ENCODE data around the gene UFD1.

The UFD1 gene

GRCh38 chr22:19422440-19423301, 56.3 kb downstream of the UFD1 start:
- no peak for DNase-seq

- no peak for DNase-seq
Observed at GRCh38 chr22:19420321-19420720, 58.7 kb downstream of the UFD1 start.

GRCh38 chr22:19419464-19420178, 59.4 kb downstream of the UFD1 start:
- DNase-seq = no peak

DNA sequence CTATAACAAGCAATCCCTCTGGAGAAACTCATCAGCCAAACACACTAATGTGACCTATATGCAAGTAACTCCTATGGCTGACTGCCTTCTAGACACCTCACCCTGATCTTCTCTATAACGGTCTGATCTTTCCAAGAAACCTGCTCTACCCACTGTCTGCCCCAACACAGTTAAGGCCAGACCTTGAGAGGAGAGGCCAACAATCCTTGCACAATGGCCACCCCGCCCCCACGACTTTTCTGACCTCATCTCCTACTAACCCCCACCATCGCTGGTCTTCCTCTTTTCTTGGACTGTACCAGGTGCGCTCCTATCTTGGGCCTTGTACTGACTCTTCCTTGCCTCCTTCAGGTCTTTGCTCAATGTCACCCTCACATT, 59.9 kb downstream of the UFD1 start:
- DNase-seq = no peak

DNA sequence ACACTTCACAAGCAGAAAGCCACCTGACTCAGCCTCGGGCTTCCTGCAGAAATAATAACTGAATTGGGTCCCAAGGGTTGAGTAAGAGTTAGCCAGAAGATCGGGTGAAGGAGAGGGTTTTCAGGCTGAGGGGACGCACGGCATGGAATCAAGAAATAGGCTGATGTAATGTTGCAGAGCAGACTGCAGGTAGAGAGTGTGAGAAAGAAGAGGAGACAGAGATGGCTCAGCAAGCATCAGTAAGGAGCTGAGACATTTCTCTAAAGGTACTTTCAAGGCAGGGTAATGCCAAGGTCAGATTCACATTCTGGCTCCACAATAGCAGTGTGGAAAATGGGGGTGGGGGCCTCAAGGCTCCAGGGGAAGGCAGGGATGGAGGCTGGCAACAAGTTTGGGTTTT, 66.1 kb downstream of the UFD1 start:
- no peak for DNase-seq

- no peak for DNase-seq
Observed at GRCh38 chr22:19412478-19412877, 66.5 kb downstream of the UFD1 start.

DNA sequence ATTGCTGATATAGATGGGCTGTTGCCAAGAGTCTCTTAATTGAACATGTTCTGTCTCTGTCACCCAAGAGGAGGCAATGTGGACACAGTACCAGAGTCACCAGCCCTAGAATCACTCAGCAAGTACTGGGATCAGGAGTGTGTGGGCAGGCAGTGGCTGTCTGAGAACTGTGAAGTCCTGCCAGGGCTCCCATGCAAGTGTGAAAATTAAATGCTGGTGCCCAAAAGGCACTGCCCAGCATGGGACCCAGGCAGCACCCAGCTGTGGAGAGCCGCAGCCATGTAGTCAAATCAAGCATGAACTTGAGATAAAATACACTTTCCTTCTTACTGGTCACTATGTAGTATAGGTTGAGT, 67.3 kb downstream of the UFD1 start:
- DNase-seq = no peak

DNA sequence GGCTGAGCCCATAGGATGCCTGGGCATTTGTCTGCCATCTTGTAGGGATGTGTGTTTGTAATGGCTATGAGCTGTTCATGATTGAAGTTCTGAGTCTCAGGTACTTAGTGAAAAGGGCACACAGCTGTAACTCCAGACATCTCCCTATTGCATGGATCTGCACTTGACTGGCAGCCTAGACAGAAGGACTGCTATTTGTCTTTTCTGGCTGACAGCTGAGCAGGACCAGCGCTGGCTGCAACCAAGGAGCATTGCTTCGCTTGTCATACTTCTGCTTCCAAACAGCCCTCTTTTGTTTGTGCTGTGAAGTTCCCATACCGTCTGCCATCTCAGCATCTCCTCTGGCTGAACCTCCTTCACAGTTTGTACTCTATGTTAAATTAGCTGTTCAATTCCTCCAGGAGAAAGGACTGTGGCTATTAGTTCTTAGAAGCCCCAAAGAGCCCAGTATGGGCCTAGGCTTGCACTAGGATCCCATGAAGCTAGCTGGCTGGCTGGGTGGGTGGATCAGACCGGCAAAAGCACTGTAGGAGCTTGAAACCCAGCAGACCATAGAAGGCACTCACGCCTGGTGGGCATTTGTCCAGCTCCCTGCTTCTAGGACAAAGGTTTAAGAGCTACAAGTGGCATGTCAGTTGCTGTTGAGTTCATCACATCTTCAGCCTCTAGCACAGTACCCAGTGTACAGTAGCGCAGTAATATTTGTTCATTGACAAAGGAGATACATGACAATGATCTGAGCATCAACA, 67.9 kb downstream of the UFD1 start:
- no peak for DNase-seq

GRCh38 chr22:19407649-19408606, 71.1 kb downstream of the UFD1 start:
- DNase-seq = peak; percentile 27

- DNase-seq = no peak
Observed at GRCh38 chr22:19406846-19407245, 72.1 kb downstream of the UFD1 start.

DNA sequence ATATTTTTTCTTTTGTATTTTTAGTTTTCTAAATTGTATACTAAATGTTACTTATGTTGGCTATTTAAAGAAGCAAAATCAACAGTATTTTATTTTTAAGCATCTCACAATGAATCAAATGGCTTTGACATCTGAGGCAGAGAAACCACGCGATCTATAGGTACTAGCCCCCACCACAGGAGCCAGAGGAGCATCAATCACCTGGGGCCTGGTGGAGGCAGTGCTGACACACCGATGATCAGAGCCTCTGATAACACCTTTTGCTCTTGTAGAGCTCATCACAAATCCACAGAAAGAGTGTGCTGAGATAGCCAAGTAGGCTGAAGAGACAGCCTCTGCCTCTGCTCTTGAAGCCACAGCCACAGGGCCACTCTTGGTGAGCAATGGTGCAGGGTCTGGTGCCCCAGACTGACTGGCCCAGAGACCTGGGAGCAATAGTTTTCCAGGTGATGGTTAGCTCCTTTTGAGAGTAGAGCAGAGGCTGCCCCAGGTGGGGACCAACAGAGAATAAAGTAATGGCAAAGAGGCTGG, 72.6 kb downstream of the UFD1 start:
- DNase-seq = no peak

- no peak for DNase-seq
Observed at GRCh38 chr22:19405652-19406051, 73.3 kb downstream of the UFD1 start.

DNA sequence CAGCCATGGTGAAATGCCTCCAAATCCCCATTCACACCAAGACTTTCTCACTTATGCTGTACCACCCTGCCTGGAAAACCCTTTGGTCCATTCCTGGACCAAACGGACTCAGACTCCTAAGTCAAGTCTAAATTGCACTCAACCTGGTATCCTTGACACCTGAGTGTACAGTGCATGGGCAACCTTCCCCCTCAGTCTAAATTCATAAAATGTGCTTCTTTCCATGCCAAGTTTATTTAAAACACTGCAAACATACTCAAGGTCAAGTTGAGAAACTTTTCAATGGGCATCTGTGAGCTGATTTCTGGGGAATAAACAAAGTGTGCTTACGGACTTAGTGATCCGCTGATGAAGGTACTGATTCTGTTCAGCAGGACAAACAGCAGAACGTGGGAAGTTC, 73.9 kb downstream of the UFD1 start:
- no peak for DNase-seq

DNA sequence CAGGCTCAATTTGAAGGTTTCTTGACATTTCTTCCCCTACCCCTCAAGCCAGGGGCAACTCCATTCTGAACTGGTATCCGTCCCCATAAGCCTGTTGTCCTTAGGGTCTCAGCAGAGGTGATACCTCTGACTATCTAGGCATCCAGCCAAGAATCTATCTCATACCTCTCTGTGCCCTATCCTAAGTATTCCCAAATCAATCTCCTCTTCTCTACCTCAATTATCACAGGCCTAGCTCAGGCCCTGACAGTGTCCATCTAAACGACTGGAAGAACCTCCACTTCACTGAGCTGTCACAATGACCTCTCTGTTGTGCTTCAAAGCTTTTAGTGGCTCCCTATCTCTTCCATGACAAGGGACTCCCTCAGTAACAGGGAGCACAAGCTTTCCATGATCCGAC, 74.3 kb downstream of the UFD1 start:
- DNase-seq = no peak

DNA sequence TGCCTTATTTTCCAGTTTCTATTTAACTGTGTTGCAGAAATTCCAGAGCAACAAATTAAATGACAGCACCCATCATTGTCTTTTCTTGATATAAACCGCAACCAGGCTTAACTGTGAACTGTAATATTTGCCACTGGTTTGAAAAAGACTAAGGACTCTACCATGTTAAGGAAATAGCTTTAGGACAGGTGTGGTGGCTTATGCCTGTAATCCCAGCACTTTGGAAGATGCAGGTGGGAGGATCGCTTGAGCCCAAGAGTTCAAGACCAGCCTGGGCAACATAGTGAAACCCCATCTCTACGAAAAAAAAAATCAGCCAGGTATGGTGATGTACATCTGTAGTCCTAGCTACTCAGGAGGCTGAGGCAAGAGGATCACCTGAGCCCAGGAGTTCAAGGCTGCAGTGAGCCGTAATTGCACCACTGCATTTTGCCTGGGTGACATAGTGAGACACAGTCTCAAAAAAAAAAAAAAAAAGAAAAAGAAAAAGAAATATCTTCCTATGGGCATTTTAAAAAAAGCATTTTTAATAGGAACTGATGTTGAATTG, 76.3 kb downstream of the UFD1 start:
- no peak for DNase-seq

DNA sequence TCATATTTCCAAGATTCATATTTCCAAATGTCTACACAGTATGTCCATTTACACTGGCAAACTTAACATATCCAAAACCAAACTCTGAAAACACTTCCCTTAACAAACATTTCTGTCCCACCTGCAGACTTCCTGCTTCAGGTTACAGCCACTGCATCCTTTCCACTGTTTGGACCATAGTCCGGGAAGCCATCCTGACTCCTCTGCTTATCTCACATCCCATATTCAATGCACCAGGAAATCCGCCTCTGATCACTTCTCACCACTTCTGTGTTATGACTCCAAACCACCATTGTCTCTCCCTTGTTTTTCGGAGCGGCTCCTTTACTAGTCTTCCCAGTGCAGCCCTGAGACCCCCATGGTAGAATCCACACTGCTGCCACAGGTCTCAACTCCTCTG, 77.5 kb downstream of the UFD1 start:
- DNase-seq = no peak

- DNase-seq = no peak
Observed at GRCh38 chr22:19400881-19401280, 78.1 kb downstream of the UFD1 start.

Measured in fibroblast of skin of scalp (primary cell).